ENCODE data around the gene COL6A5.

The COL6A5 gene

GRCh38 chr3:130516645-130517512 is 171.4 kb downstream of the COL6A5 start, which contains the start of gene COL6A6:
COL6A6 (plus strand) TSS chr3:130517177; CDS start chr3:130560365, 43,188 bp downstream.
- DNase-seq (ENCODE audit: low read depth in 2 of 2), result no peak

GRCh38 chr3:130517602-130518001 is 172.1 kb downstream of the COL6A5 start:
- DNase-seq (ENCODE audit: low read depth in 2 of 2), result no peak

- no peak for DNase-seq (ENCODE audit: low read depth in 2 of 2)
These were observed 174.3 kb downstream of the COL6A5 start for GRCh38 chr3:130519754-130520153.

GRCh38 chr3:130522399-130522798 is 176.9 kb downstream of the COL6A5 start:
- no peak for DNase-seq (ENCODE audit: low read depth in 2 of 2)

DNA sequence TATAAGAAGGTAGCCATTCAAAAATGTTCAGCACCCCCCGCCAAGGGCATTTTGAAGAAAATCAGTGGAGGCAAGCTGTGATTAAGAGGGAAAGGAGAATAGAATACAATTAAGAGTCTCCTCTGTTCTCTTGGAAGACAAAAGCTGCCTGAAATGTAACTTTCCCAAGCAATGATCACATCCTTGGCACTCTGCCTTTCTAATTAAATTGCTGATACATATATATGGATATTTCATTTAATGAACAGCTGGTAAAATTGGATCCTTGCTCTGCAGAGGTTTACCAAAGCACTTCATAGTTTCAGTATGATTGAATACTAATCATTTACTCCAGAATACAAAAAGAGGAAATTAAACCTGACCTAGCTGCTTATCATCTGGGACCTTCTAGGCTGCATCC is 182.0 kb downstream of the COL6A5 start:
- DNase-seq (ENCODE audit: low read depth in 2 of 2), result no peak

GRCh38 chr3:130528120-130528519 is 182.6 kb downstream of the COL6A5 start:
- no peak for DNase-seq (ENCODE audit: low read depth in 2 of 2)

GRCh38 chr3:130529486-130530215 is 184.2 kb downstream of the COL6A5 start:
- DNase-seq (ENCODE audit: low read depth in 2 of 2), result no peak

- DNase-seq (ENCODE audit: low read depth in 2 of 2), result no peak
These were observed 187.8 kb downstream of the COL6A5 start for GRCh38 chr3:130533247-130533646.
